B cell (primary cell): ENCODE data around the gene CLINT1.

ENCODE experiments used
- EZH2 ChIP-seq: IDR thresholded peaks from 2 replicates; pipeline ENCODE4 v1.6.1; 2012; ENCODE audit warnings: borderline replicate concordance, low read depth, mild to moderate bottlenecking, moderate library complexity, low read length; ENCODE audit not compliant: insufficient read depth, poor library complexity, severe bottlenecking
- TF ChIP-seq, protein P1 (sequence below): fragments of 200-600 bp; IDR thresholded peaks from one replicate; pipeline ENCODE4 v1.8.0; 2022; ENCODE audit warnings: antibody characterized with exemption, mild to moderate bottlenecking

DNA sequence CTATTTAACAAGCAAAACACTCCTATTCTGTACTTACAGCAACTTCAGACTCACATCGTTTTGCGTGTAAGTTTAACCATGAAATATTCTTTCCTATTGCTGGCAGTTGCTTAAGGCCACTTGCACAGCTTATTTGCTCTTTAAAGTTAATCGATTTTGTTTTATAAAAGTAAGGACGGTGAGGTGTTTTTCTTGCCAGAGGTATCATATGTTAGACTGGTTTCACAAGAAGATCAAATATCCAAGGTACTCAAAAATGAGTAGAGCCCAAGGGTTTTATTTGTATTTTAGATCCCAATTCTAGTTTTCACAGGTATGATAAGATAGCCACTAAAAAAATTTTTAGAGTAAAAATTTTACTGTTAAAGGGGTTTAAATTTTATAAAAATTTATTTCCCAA lies 16.2 kb downstream of the CLINT1 start:
- TF ChIP-seq, protein P1, sequence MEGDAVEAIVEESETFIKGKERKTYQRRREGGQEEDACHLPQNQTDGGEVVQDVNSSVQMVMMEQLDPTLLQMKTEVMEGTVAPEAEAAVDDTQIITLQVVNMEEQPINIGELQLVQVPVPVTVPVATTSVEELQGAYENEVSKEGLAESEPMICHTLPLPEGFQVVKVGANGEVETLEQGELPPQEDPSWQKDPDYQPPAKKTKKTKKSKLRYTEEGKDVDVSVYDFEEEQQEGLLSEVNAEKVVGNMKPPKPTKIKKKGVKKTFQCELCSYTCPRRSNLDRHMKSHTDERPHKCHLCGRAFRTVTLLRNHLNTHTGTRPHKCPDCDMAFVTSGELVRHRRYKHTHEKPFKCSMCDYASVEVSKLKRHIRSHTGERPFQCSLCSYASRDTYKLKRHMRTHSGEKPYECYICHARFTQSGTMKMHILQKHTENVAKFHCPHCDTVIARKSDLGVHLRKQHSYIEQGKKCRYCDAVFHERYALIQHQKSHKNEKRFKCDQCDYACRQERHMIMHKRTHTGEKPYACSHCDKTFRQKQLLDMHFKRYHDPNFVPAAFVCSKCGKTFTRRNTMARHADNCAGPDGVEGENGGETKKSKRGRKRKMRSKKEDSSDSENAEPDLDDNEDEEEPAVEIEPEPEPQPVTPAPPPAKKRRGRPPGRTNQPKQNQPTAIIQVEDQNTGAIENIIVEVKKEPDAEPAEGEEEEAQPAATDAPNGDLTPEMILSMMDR = no peak
- TF ChIP-seq EZH2 = no peak
